ENCODE results near the gene CLIC6. TPM values are rescaled to one million over a fixed set of nuclear protein-coding genes. Genes with fewer than 3 reads are reported as not detected.

The CLIC6 gene
- total RNA-seq, 2 donors from 2014 or later = 2.8 to 7.3 TPM

GRCh38 chr21:34639250-34639649 lies 29.5 kb upstream of the CLIC6 start:
- H3K4me3 ChIP-seq = no peak overlapping the region
- H3K4me1 ChIP-seq (ENCODE audit: control insufficient read depth in 1 of 2, low read depth in 2 of 2) = peaks cover 5 to 10% of the 10 kb centered on the region in 2 donors
- no peaks in the 10 kb centered on the region for H3K36me3 ChIP-seq
- no peak for DNase-seq (ENCODE audit: low spot score)
- H3K27ac ChIP-seq = no peak overlapping the region
- H3K9me3 ChIP-seq = no peaks in the 10 kb centered on the region
- no peak for ATAC-seq (ENCODE audit: insufficient number of reproducible peaks, low FRiP score, low read depth)
- no peaks in the 10 kb centered on the region for H3K27me3 ChIP-seq (replicated peaks; ENCODE audit: insufficient read depth)
- TF ChIP-seq CTCF (IDR thresholded peaks at IDR 0.05) = no peak

- ATAC-seq (ENCODE audit: insufficient number of reproducible peaks, low FRiP score, low read depth) = no peak
- Histone ChIP-seq H3K4me1 (ENCODE audit: control insufficient read depth in 1 of 2, low read depth in 2 of 2) (peaks cover 5 to 10% of the 10 kb centered on the region in 2 donors), H3K27ac (no peak overlapping the region), H3K27me3 (replicated peaks; ENCODE audit: insufficient read depth) (no peaks in the 10 kb centered on the region), H3K36me3 (no peaks in the 10 kb centered on the region), H3K4me3 (peak overlapping the region; percentile 45), H3K9me3 (no peaks in the 10 kb centered on the region)
- TF ChIP-seq CTCF (IDR thresholded peaks at IDR 0.05) = no peak
- no peak for DNase-seq (ENCODE audit: low spot score)
These were observed 28.7 kb upstream of the CLIC6 start for GRCh38 chr21:34639882-34640788.

GRCh38 chr21:34640858-34641257 lies 27.9 kb upstream of the CLIC6 start:
- DNase-seq (ENCODE audit: low spot score) (no peak), ATAC-seq (ENCODE audit: insufficient number of reproducible peaks, low FRiP score, low read depth) (peak; percentile 73)
- H3K4me3 ChIP-seq = no peak overlapping the region
- TF ChIP-seq CTCF (IDR thresholded peaks at IDR 0.05) = no peak
- H3K9me3 ChIP-seq = no peaks in the 10 kb centered on the region
- no peak overlapping the region for H3K27ac ChIP-seq
- peaks cover 5 to 10% of the 10 kb centered on the region in 2 donors for H3K4me1 ChIP-seq (ENCODE audit: control insufficient read depth in 1 of 2, low read depth in 2 of 2)
- no peaks in the 10 kb centered on the region for H3K27me3 ChIP-seq (replicated peaks; ENCODE audit: insufficient read depth)
- no peaks in the 10 kb centered on the region for H3K36me3 ChIP-seq

- no peak for TF ChIP-seq CTCF (IDR thresholded peaks at IDR 0.05)
- no peak overlapping the region for H3K4me3 ChIP-seq
- no peaks in the 10 kb centered on the region for H3K27me3 ChIP-seq (replicated peaks; ENCODE audit: insufficient read depth)
- DNase-seq (ENCODE audit: low spot score) (no peak), ATAC-seq (ENCODE audit: insufficient number of reproducible peaks, low FRiP score, low read depth) (no peak)
- no peaks in the 10 kb centered on the region for H3K36me3 ChIP-seq
- H3K4me1 ChIP-seq (ENCODE audit: control insufficient read depth in 1 of 2, low read depth in 2 of 2) = peaks cover 5 to 10% of the 10 kb centered on the region in 2 donors
- H3K27ac ChIP-seq = no peak overlapping the region
- H3K9me3 ChIP-seq = no peaks in the 10 kb centered on the region
These were observed 26.4 kb upstream of the CLIC6 start for GRCh38 chr21:34642211-34643075.

GRCh38 chr21:34644825-34645224 lies 24.0 kb upstream of the CLIC6 start:
- no peak for TF ChIP-seq CTCF (IDR thresholded peaks at IDR 0.05)
- no peak for ATAC-seq (ENCODE audit: insufficient number of reproducible peaks, low FRiP score, low read depth)
- H3K27me3 ChIP-seq (replicated peaks; ENCODE audit: insufficient read depth) = no peaks in the 10 kb centered on the region

More at GRCh38 chr21:34644825-34645224, 24.0 kb upstream of the CLIC6 start:
- no peak overlapping the region for H3K4me3 ChIP-seq
- H3K4me1 ChIP-seq (ENCODE audit: control insufficient read depth in 1 of 2, low read depth in 2 of 2) = peaks cover 5 to 10% of the 10 kb centered on the region in 2 donors
- H3K36me3 ChIP-seq = no peaks in the 10 kb centered on the region
- H3K9me3 ChIP-seq = no peaks in the 10 kb centered on the region
- no peak overlapping the region for H3K27ac ChIP-seq
- no peak for DNase-seq (ENCODE audit: low spot score)
